Measurements from ENCODE around the gene CCDC192.

- no peak for TF ChIP-seq CTCF (IDR thresholded peaks at IDR 0.05)
- no peak for TF ChIP-seq POLR2A (IDR thresholded peaks at IDR 0.05)
Observed at GRCh38 chr5:127785098-127785927, 82.1 kb downstream of the CCDC192 start.
